Measurements from ENCODE around the gene FOLR3.
"Not testable (repeated sequence)": the region's sequence is repeated elsewhere in the genome, so short reads cannot be mapped to it uniquely, and the experiment has no call there.

The FOLR3 gene

GRCh38 chr11:72124046-72124445 is 11.5 kb upstream of the FOLR3 start:
- no peak for DNase-seq

- DNase-seq, result no peak
Measured at GRCh38 chr11:72125956-72126355, 9.6 kb upstream of the FOLR3 start.

GRCh38 chr11:72127923-72128322 is 7.6 kb upstream of the FOLR3 start:
- DNase-seq, result no peak

- no peak for DNase-seq
Measured at GRCh38 chr11:72129381-72129780, 6.1 kb upstream of the FOLR3 start.

- DNase-seq, result no peak
Measured at GRCh38 chr11:72132646-72133045, 2.9 kb upstream of the FOLR3 start.

- DNase-seq, result no peak
Measured at GRCh38 chr11:72135891-72136683, 562 bp downstream of the FOLR3 start.

- no peak for DNase-seq
Measured at GRCh38 chr11:72136684-72137262, 1.2 kb downstream of the FOLR3 start.

GRCh38 chr11:72138821-72139390 is 3.4 kb downstream of the FOLR3 start:
- no peak for DNase-seq

GRCh38 chr11:72139500-72139899 is 4.0 kb downstream of the FOLR3 start:
- no peak for DNase-seq

- DNase-seq, result no peak
Measured at GRCh38 chr11:72140661-72141060, 5.1 kb downstream of the FOLR3 start.

- DNase-seq, result no peak
Measured at GRCh38 chr11:72141066-72141465, 5.5 kb downstream of the FOLR3 start.

GRCh38 chr11:72142086-72142485 is 6.6 kb downstream of the FOLR3 start:
- not testable (repeated sequence) for DNase-seq

GRCh38 chr11:72142543-72142942 is 7.0 kb downstream of the FOLR3 start:
- DNase-seq, result not testable (repeated sequence)

GRCh38 chr11:72144807-72145565 is 9.5 kb downstream of the FOLR3 start:
- DNase-seq, result no peak

- DNase-seq, result no peak
Measured at GRCh38 chr11:72146625-72147024, 11.1 kb downstream of the FOLR3 start.

GRCh38 chr11:72150882-72151281 is 15.4 kb downstream of the FOLR3 start:
- DNase-seq, result no peak

GRCh38 chr11:72153874-72154273 is 18.3 kb downstream of the FOLR3 start:
- not testable (repeated sequence) for DNase-seq

- no peak for DNase-seq
Measured at GRCh38 chr11:72154816-72155215, 19.3 kb downstream of the FOLR3 start.

- DNase-seq, result no peak
Measured at GRCh38 chr11:72155751-72156150, 20.2 kb downstream of the FOLR3 start.

GRCh38 chr11:72157131-72157530 is 21.6 kb downstream of the FOLR3 start:
- DNase-seq, result no peak

- no peak for DNase-seq
Measured at GRCh38 chr11:72160319-72160718, 24.8 kb downstream of the FOLR3 start.

- no peak for DNase-seq
Measured at GRCh38 chr11:72162891-72163492, 27.5 kb downstream of the FOLR3 start.

- DNase-seq, result not testable (repeated sequence)
Measured at GRCh38 chr11:72164187-72164586, 28.7 kb downstream of the FOLR3 start.

Data from NCI-H2029 treated with DMSO at 0.1 percent for 48 hours (cell line).